Activated naive CD8-positive, alpha-beta T cell (primary cell): Measurements from ENCODE around the gene TRIM77.
"Not testable (repeated sequence)": the region's sequence is repeated elsewhere in the genome, so short reads cannot be mapped to it uniquely, and the experiment has no call there.

Source experiments
- H3K27ac Mint-ChIP-seq: one replicate; pipeline ENCODE4 v1.8.0; 2021; ENCODE audit warnings: mixed read lengths
- H3K27me3 Mint-ChIP-seq: one replicate; pipeline ENCODE4 v1.8.0; 2021; ENCODE audit warnings: mixed read lengths
- H3K36me3 Mint-ChIP-seq: one replicate; pipeline ENCODE4 v1.8.0; 2021; ENCODE audit warnings: mixed read lengths
- H3K4me1 Mint-ChIP-seq: one replicate; pipeline ENCODE4 v1.8.0; 2021; ENCODE audit warnings: low read depth, mixed read lengths
- H3K4me3 Mint-ChIP-seq: one replicate; pipeline ENCODE4 v1.8.0; 2021; ENCODE audit warnings: mild to moderate bottlenecking, mixed read lengths
- H3K9me3 Mint-ChIP-seq: one replicate; pipeline ENCODE4 v1.8.0; 2021; ENCODE audit warnings: low read depth, mixed read lengths

Gene TRIM77

DNA sequence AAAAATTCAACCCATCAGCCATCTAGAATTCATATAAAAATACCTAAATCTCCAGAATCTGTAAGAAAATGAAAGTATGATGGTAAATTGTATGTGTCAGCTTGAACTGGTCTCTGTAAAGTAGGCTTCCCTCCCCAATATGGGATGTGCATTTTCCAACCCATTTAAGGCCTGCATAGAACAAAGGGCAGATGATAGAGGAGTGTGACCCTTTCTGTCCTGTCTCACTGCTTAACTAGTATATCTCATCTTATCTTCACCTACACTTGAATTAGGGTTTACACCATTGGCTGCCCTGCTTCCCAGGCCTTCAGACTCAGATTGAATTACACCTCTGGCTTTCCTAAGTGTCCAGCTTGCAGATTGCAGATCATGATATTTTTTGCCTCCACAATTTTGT lies 40.7 kb downstream of the TRIM77 start:
- H3K4me1 Mint-ChIP-seq, H3K27ac Mint-ChIP-seq, H3K4me3 Mint-ChIP-seq, H3K27me3 Mint-ChIP-seq, H3K36me3 Mint-ChIP-seq, H3K9me3 Mint-ChIP-seq: not testable (repeated sequence)
